ENCODE data around the gene AHCYL2.
"Not testable (repeated sequence)": the region's sequence is repeated elsewhere in the genome, so short reads cannot be mapped to it uniquely, and the experiment has no call there.

Gene AHCYL2

DNA sequence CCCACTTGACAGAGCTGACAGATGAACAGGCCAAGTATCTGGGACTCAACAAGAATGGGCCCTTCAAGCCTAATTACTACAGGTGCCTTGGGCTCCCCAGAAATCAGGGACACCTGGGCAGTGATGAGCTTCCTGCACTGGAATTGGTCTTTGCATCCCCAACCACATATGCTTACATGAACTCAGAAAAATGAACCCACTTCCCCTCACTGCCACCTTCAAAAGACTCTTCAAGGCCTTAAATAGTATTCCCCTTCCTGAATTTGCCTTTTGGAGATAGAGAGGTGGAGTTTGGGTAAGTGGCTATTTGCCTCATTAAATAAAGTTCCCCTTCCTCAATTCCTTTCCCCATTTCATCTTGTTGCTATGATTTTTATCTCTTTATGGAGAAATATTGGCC is 201.7 kb downstream of the AHCYL2 start:
- DNase-seq (ENCODE audit: low spot score), result no peak

GRCh38 chr7:129427526-129428045 is 202.8 kb downstream of the AHCYL2 start:
- DNase-seq (ENCODE audit: low spot score), result no peak

GRCh38 chr7:129431911-129432643 is 207.2 kb downstream of the AHCYL2 start:
- no peak for DNase-seq (ENCODE audit: low spot score)

- DNase-seq (ENCODE audit: low spot score), result peak; percentile 83
Observed at GRCh38 chr7:129433847-129434674, 209.2 kb downstream of the AHCYL2 start, which contains the start of gene STRIP2. STRIP2 (plus strand) TSS chr7:129434432; CDS start chr7:129434473, 41 bp downstream.

DNA sequence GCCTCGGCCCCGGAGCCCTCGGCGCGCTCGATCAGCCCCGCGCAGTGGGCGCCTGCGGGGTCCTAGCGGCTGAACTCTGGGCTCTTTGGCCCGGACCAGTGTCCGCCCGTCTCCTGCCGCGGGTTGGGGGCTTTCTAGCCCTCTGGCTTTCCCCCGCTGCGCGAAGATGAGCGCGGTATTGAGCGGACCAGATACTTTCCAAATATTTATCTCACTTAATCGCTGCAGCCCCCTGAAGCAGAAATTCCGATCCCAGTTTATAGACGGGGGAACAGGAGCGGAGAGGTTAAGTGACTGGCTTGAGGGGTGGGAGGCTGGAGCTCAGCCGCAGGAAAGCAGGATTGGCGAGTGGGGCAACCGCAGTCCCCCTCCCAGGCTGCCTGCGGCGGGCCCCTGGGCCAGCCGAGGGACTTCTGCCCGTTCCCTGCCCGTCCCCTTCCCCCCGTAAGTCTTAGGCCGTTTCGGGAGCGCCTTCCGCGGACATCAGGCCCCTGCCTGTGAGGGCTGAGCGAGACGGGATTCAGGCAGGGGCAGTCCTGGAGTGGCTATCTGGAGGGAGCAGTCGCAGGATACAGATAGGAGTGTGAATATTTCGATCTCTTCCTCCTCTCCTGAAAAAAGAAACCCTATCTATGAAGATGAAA is 210.0 kb downstream of the AHCYL2 start:
- no peak for DNase-seq (ENCODE audit: low spot score)

DNA sequence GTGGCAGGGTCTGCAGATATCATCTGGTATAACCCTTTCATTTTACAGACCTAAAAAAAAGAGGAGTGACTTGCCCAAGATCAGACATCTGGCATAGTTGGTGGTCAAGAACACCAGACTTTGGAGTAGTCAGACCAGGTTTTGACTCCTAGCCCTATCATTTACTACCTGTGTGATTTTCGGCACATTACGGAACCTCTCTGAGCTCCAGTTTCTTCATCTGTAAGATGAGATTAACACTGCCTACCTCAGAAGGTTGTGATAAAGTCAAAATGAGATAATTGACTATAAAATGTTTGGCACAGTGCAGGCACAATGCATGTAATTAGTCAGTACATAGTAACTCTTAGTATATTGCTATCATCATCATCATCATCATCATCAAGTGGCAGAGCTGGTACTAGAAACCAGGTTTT is 210.6 kb downstream of the AHCYL2 start:
- DNase-seq (ENCODE audit: low spot score), result no peak

- no peak for DNase-seq (ENCODE audit: low spot score)
Observed at GRCh38 chr7:129436335-129436923, 211.6 kb downstream of the AHCYL2 start.

GRCh38 chr7:129437190-129437589 is 212.4 kb downstream of the AHCYL2 start:
- DNase-seq (ENCODE audit: low spot score), result no peak

DNA sequence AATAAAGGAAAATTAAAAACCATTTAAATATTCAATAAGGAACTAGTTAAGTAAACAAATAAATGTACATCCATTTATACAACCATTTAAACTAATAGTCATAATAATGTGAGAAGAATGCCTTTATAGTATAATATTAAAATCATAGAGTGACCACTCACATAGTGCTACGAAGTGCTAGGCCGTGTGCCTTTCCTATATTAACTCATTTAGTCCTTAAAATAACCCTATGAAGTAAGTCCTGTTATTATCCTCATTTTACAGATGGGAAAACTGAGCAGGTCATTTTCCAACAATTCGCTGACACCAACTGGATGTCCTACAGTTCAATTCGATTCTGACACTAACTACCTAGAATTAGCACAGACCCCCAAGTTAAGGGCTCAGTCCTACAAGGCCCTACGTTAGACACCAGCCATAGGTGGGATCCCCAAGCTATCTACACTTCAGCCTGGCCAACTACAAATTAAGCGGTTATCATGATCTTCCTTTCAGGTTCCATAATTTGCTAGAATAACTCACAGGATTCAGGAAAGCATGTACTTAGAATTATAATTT is 213.5 kb downstream of the AHCYL2 start:
- DNase-seq (ENCODE audit: low spot score), result no peak

- no peak for DNase-seq (ENCODE audit: low spot score)
Observed at GRCh38 chr7:129438839-129439651, 214.2 kb downstream of the AHCYL2 start.

- no peak for DNase-seq (ENCODE audit: low spot score)
Observed at GRCh38 chr7:129439963-129440625, 215.3 kb downstream of the AHCYL2 start.

GRCh38 chr7:129443612-129444011 is 218.8 kb downstream of the AHCYL2 start:
- DNase-seq (ENCODE audit: low spot score), result no peak

- DNase-seq (ENCODE audit: low spot score), result not testable (repeated sequence)
Observed at GRCh38 chr7:129444776-129445175, 219.9 kb downstream of the AHCYL2 start.

GRCh38 chr7:129446925-129447324 is 222.1 kb downstream of the AHCYL2 start:
- not testable (repeated sequence) for DNase-seq (ENCODE audit: low spot score)

- not testable (repeated sequence) for DNase-seq (ENCODE audit: low spot score)
Observed at GRCh38 chr7:129447445-129447844, 222.6 kb downstream of the AHCYL2 start.

- DNase-seq (ENCODE audit: low spot score), result not testable (repeated sequence)
Observed at GRCh38 chr7:129448608-129449007, 223.8 kb downstream of the AHCYL2 start.

DNA sequence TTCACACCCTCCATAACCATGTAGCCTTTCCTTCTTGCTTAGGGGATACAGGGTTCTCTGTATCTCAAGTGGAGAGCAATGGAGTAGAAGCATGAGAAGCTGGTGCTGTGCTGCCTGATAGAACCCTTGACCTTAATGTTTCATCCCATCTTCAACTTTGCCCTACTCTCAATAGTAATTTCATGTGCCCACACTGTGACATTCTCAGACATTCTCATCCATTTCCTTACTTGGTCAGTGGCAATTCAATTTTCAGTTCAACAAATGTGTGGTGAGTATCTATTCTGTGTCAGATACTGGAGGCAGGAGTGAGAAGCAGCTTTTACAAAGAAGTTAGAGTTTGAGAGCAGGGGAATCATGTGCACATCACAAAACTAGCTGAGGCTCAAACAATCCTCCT is 225.5 kb downstream of the AHCYL2 start:
- no peak for DNase-seq (ENCODE audit: low spot score)

DNA sequence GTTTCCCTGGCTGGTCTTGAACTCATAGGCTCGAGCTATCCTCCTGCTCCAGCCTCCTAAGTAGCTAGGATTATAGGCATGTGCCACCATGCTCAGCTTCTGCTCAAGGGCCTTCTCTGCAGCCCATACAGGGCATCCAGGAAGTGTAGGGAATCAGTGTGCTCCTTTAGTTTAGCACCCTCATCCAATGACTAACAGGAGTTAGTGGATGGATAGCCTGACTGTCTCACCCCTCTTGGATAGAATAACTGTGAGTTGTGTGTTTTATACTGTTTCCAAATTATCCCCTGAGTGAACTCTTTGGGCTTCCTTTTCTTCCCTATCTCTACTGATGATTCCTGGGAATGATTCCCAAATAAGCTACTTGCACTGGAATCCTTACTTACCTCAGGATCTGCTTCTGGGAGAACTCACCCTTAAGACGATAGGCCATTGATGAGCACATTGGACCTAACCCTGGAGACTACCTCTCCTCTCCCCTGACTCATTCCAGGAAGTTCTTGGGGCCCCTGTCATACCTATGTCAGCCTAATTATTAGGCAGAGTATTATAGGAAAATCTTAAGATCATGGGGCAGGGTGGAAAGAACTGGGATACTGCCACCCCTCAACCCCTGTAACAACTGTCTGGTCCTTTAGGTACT is 227.9 kb downstream of the AHCYL2 start:
- DNase-seq (ENCODE audit: low spot score), result no peak

GRCh38 chr7:129453510-129454248 is 228.8 kb downstream of the AHCYL2 start:
- DNase-seq (ENCODE audit: low spot score), result no peak

Data from CD4-positive, alpha-beta T cell treated with Interleukin-2 at 100 ng/mL for 4 hours (primary cell).